H9 (cell line): ENCODE measurements around the gene LBX2. TPM values are rescaled to one million over a fixed set of nuclear protein-coding genes. Genes with fewer than 3 reads are reported as not detected.

Experiments
- DNase-seq: peaks from one replicate; pipeline ENCODE4 v3.0.0-alpha.2; 2017
- H2AFZ ChIP-seq: one replicate; pipeline ENCODE4 v1.6.1; 2013; ENCODE audit warnings: mild to moderate bottlenecking, low read length, control low read depth, moderate library complexity
- H2AK5ac ChIP-seq: 2 replicates; pipeline ENCODE4 v1.6.1; 2013; ENCODE audit warnings: low read length, control low read depth, mixed read lengths; ENCODE audit not compliant: insufficient read length
- H2BK120ac ChIP-seq: one replicate; pipeline ENCODE4 v1.6.1; 2013; ENCODE audit warnings: low read depth, mild to moderate bottlenecking, low read length, control low read depth, inconsistent platforms; ENCODE audit not compliant: poor library complexity, severe bottlenecking
- H2BK12ac ChIP-seq: 2 replicates; pipeline ENCODE4 v1.6.1; 2013; ENCODE audit warnings: low read length, control low read depth, mixed read lengths, low read depth; ENCODE audit not compliant: insufficient read length
- H2BK15ac ChIP-seq: 2 replicates; pipeline ENCODE4 v1.6.1; 2013; ENCODE audit warnings: low read depth, low read length, control low read depth
- H2BK20ac ChIP-seq: one replicate; pipeline ENCODE4 v1.6.1; 2013; ENCODE audit warnings: low read depth, mild to moderate bottlenecking, low read length, control low read depth, inconsistent platforms; ENCODE audit not compliant: poor library complexity, severe bottlenecking
- H2BK5ac ChIP-seq: 2 replicates; pipeline ENCODE4 v1.6.1; 2013; ENCODE audit warnings: low read length, control low read depth, mixed read lengths; ENCODE audit not compliant: insufficient read length
- H3K14ac ChIP-seq: 2 replicates; pipeline ENCODE4 v1.6.1; 2013; ENCODE audit warnings: low read length, control low read depth; ENCODE audit not compliant: insufficient read depth
- H3K18ac ChIP-seq: 2 replicates; pipeline ENCODE4 v1.6.1; 2013; ENCODE audit warnings: low read depth, mild to moderate bottlenecking, mixed read lengths, low read length, control low read depth; ENCODE audit not compliant: insufficient read length
- H3K23ac ChIP-seq: 2 replicates; pipeline ENCODE4 v1.6.1; 2013; ENCODE audit warnings: low read length, control low read depth, mixed read lengths, low read depth; ENCODE audit not compliant: insufficient read length
- H3K23me2 ChIP-seq: 2 replicates; pipeline ENCODE4 v1.6.1; 2013; ENCODE audit warnings: low read depth, mild to moderate bottlenecking, mixed read lengths, low read length, control low read depth; ENCODE audit not compliant: insufficient read length, poor library complexity, severe bottlenecking
- H3K27ac ChIP-seq: 2 replicates; pipeline ENCODE4 v1.5.1; 2013; ENCODE audit warnings: low read length, control low read depth, mixed read lengths, low read depth; ENCODE audit not compliant: insufficient read length
- H3K27me3 ChIP-seq: 2 replicates; pipeline ENCODE4 v1.6.1; 2013; ENCODE audit warnings: low read length, control low read depth, inconsistent platforms; ENCODE audit not compliant: insufficient read depth
- H3K4ac ChIP-seq: 2 replicates; pipeline ENCODE4 v1.6.1; 2013; ENCODE audit warnings: low read depth, mild to moderate bottlenecking, control low read depth, inconsistent platforms, low read length, moderate library complexity
- H3K4me1 ChIP-seq: 2 replicates; pipeline ENCODE4 v1.6.1; 2013; ENCODE audit warnings: low read length, control low read depth, inconsistent platforms; ENCODE audit not compliant: insufficient read depth
- H3K4me2 ChIP-seq: 2 replicates; pipeline ENCODE4 v1.6.1; 2013; ENCODE audit warnings: low read length, control low read depth, mixed read lengths; ENCODE audit not compliant: insufficient read length, insufficient read depth
- H3K56ac ChIP-seq: 2 replicates; pipeline ENCODE4 v1.6.1; 2013; ENCODE audit warnings: low read depth, mild to moderate bottlenecking, mixed read lengths, low read length, control low read depth; ENCODE audit not compliant: insufficient read length
- H3K79me1 ChIP-seq: 2 replicates; pipeline ENCODE4 v1.6.1; 2013; ENCODE audit warnings: low read depth, mild to moderate bottlenecking, moderate library complexity, low read length, control low read depth, inconsistent platforms; ENCODE audit not compliant: insufficient read depth, poor library complexity, severe bottlenecking
- H3K79me2 ChIP-seq: 2 replicates; pipeline ENCODE4 v1.6.1; 2013; ENCODE audit warnings: low read length, control low read depth, inconsistent platforms; ENCODE audit not compliant: insufficient read depth
- H3K9ac ChIP-seq: 2 replicates; pipeline ENCODE4 v1.6.1; 2013; ENCODE audit warnings: low read length, control low read depth, mixed read lengths; ENCODE audit not compliant: insufficient read length; ENCODE audit errors: extremely low read depth
- H3K9me3 ChIP-seq: one replicate; pipeline ENCODE4 v1.6.1; 2013; ENCODE audit warnings: low read depth, low read length, inconsistent platforms; ENCODE audit not compliant: control insufficient read depth
- H3T11ph ChIP-seq: one replicate; pipeline ENCODE4 v1.6.1; 2013; ENCODE audit warnings: mild to moderate bottlenecking, low read length, control low read depth, inconsistent platforms
- H4K20me1 ChIP-seq: one replicate; pipeline ENCODE4 v1.6.1; 2013; ENCODE audit not compliant: control insufficient read depth, insufficient read length, insufficient read depth
- H4K5ac ChIP-seq: 2 replicates; pipeline ENCODE4 v1.6.1; 2013; ENCODE audit warnings: low read depth, mild to moderate bottlenecking, mixed read lengths, low read length, control low read depth; ENCODE audit not compliant: insufficient read length
- H4K8ac ChIP-seq: replicated peaks from 2 replicates; pipeline ENCODE4 v1.6.1; 2013; ENCODE audit warnings: low read length, control low read depth, mixed read lengths, low read depth; ENCODE audit not compliant: insufficient read length
- H4K91ac ChIP-seq: 2 replicates; pipeline ENCODE4 v1.6.1; 2013; ENCODE audit warnings: low read depth, mild to moderate bottlenecking, moderate library complexity, mixed read lengths, low read length, control low read depth; ENCODE audit not compliant: insufficient read length
- H3K27ac Mint-ChIP-seq, 3 experiments: 2 replicates in 2 of 3; 3 replicates in 1 of 3; pipeline ENCODE4 v1.8.0; 2020 to 2021; ENCODE audit warnings: mixed read lengths in 3 of 3, mild to moderate bottlenecking in 1 of 3, moderate library complexity in 1 of 3
- H3K27me3 Mint-ChIP-seq: 2 replicates; pipeline ENCODE4 v1.8.0; 2021; ENCODE audit warnings: low read depth, mild to moderate bottlenecking, moderate library complexity, mixed read lengths
- H3K36me3 Mint-ChIP-seq, 3 experiments: 2 replicates in 2 of 3; 3 replicates in 1 of 3; pipeline ENCODE4 v1.8.0; 2020 to 2021; ENCODE audit warnings: low read depth in 3 of 3, mixed read lengths in 3 of 3; ENCODE audit not compliant: insufficient read depth in 1 of 3
- H3K4me1 Mint-ChIP-seq, 2 experiments: 2 replicates each; pipeline ENCODE4 v1.8.0; 2020; ENCODE audit warnings: mixed read lengths in 2 of 2
- H3K4me3 Mint-ChIP-seq, 2 experiments: 2 replicates in 1 of 2; 3 replicates in 1 of 2; pipeline ENCODE4 v1.8.0; 2020 to 2021; ENCODE audit warnings: mild to moderate bottlenecking in 2 of 2, mixed read lengths in 2 of 2, moderate library complexity in 1 of 2
- H3K9me3 Mint-ChIP-seq, 2 experiments: 2 replicates in 1 of 2; 3 replicates in 1 of 2; pipeline ENCODE4 v1.8.0; 2020; ENCODE audit warnings: mild to moderate bottlenecking in 2 of 2, mixed read lengths in 2 of 2, moderate library complexity in 1 of 2
- WGBS: extraction: QIAGEN DNeasy Blood & Tissue Kit; methylation state at CpG from one replicate; pipeline ENCODE4 v1.1.7; 2013; ENCODE audit warnings: missing lambda C conversion rate, low lambda C conversion rate, mixed read lengths; ENCODE audit not compliant: insufficient read length; ENCODE audit errors: extremely low coverage; 5-methylcytosine and 5-hydroxymethylcytosine counted together
- total RNA-seq: library from RNA; stranded (reverse); gene quantifications from 2 replicates; pipeline ENCODE4 v1.2.1, GENCODE V29; 2021
- TF ChIP-seq, protein P1 (sequence below): fragments of 200-600 bp; sonication (generic); conservative IDR thresholded peaks from 3 replicates; pipeline ENCODE4 v1.8.0; 2021; ENCODE audit warnings: antibody characterized with exemption, mild to moderate bottlenecking

LBX2 gene
- total RNA-seq, 1 experiment from 2014 or later, result 1.1 TPM

DNA sequence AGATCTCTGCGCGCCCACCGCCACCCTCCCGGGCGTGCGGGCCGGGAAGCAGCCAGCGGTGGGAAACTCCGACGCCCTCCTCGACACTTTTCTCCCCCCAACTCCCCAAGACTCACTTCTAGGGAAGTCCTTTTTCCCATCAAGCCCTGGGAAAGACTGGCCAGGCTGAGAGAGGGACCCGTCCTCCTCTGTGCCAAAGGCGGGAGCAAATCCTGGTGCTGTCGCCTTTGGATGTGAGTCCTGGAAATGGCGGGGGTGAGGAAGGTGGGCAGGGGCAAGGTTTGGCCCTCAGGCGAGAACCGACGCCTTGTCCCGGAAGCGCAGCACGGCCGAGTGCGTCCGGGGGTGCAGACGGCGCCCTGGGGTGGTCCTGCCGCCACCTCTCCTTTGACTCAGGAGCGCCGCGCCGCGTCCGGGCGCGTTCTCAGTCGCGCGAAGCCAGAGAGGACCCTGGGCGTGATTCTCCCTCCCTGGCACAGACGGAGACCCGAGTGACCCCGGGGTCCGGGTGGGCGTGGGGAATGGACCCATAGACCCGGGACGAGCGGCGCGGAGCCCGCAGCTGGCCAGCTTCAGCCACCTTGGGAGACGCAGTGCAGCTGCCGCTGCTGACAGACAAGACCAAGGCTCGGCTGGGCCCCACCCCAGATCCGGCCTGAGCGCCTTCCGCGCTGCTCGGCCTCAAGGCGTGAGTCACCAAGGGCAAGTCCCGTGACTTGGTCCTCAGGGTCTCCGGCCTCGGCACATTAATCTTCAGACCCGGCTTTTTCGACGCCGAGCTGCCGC is 3.5 kb upstream of the LBX2 start:
- no peak overlapping the region for H3K9ac ChIP-seq
- peaks cover 35% of the 10 kb centered on the region for H3K23me2 ChIP-seq
- H3K27ac ChIP-seq, result no peak overlapping the region
- no peaks in the 10 kb centered on the region for H4K20me1 ChIP-seq
- H2BK12ac ChIP-seq, result no peak overlapping the region
- H2BK20ac ChIP-seq, result no peak overlapping the region
- H2BK15ac ChIP-seq, result no peak overlapping the region
- Mint-ChIP-seq H3K27me3 (peaks cover 83% of the 10 kb centered on the region), H3K9me3 (peaks cover 3 to 5% of the 10 kb centered on the region in 2 experiments; a peak in 3 of 5 replicates), H3K4me1 (peaks cover 56 to 65% of the 10 kb centered on the region in 2 experiments), H3K36me3 (peaks cover 24 to 33% (median 24%) of the 10 kb centered on the region in 3 experiments), H3K4me3 (peak overlapping the region; percentile 72 to 85), H3K27ac (no peak overlapping the region)
- WGBS, result no CpG with 5 or more reads among the region's 67 CpGs
- TF ChIP-seq, protein P1, sequence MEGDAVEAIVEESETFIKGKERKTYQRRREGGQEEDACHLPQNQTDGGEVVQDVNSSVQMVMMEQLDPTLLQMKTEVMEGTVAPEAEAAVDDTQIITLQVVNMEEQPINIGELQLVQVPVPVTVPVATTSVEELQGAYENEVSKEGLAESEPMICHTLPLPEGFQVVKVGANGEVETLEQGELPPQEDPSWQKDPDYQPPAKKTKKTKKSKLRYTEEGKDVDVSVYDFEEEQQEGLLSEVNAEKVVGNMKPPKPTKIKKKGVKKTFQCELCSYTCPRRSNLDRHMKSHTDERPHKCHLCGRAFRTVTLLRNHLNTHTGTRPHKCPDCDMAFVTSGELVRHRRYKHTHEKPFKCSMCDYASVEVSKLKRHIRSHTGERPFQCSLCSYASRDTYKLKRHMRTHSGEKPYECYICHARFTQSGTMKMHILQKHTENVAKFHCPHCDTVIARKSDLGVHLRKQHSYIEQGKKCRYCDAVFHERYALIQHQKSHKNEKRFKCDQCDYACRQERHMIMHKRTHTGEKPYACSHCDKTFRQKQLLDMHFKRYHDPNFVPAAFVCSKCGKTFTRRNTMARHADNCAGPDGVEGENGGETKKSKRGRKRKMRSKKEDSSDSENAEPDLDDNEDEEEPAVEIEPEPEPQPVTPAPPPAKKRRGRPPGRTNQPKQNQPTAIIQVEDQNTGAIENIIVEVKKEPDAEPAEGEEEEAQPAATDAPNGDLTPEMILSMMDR, result peak; percentile 36; the same call in 2 of the 3 replicates
- peak overlapping the region; percentile 54 for H3K4me2 ChIP-seq
- H3T11ph ChIP-seq, result no peak overlapping the region
- peak; percentile 82 for DNase-seq
- no peak overlapping the region for H4K8ac ChIP-seq
- no peak overlapping the region for H2BK120ac ChIP-seq
- H3K18ac ChIP-seq, result no peak overlapping the region
- H3K4ac ChIP-seq, result no peak overlapping the region
- H3K79me2 ChIP-seq, result no peaks in the 10 kb centered on the region
- H2BK5ac ChIP-seq, result no peak overlapping the region
- H2AFZ ChIP-seq, result no peak overlapping the region
- no peak overlapping the region for H3K56ac ChIP-seq
- no peaks in the 10 kb centered on the region for H3K9me3 ChIP-seq
- H4K5ac ChIP-seq, result no peak overlapping the region
- H2AK5ac ChIP-seq, result no peak overlapping the region
- no peak overlapping the region for H3K14ac ChIP-seq
- H3K79me1 ChIP-seq, result no peaks in the 10 kb centered on the region
- peaks cover 73% of the 10 kb centered on the region for H3K27me3 ChIP-seq
- no peak overlapping the region for H3K23ac ChIP-seq
- no peak overlapping the region for H4K91ac ChIP-seq
- H3K4me1 ChIP-seq, result peaks cover 4% of the 10 kb centered on the region; the same call in 1 of the 2 replicates
